Endothelial cell of hepatic sinusoid (primary cell): ENCODE results near the gene MADD.

ENCODE experiments used
- in situ Hi-C: cut with HindIII; loops from 2 replicates; pipeline ENCODE4 v1.10.0; 2017; ENCODE audit warnings: low sequenced_read_pairs

Gene MADD

DNA sequence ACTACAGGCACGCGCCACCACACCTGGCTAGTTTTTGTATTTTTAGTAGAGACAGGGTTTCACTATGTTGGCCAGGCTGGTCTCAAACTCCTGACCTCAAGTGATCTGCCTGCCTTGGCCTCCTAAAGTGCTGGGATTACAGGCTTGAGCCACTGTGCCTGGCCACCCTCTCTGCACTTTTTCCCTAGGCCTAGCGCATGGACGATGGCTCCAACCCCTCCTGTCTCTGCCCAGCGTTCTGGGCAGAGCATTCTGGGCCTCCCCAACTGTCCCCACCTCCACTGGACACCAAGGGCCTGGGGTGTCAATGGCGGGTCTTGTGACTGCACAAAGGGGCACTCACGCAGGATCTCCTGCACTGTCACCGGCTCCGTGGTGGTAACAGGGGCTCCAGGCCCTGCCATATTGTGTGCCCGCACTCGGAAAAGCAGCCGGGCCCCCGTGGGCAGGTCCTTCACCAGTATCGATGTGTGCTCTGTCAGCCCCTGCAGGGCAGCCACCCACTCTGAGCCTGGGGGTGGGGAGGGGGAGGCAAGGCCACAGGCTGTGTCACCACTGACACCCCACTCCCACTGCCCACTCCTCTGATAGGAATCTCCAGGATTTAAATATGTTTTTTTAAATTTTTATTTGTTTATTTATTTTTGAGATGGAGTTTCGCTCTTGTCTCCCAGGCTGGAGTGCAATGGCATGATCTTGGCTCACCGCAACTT lies 64.9 kb downstream of the MADD start:
- in situ Hi-C loops: loop anchor here (5.0 kb wide), 4 partner anchors 63 to 263 kb away; partner anchors contain the start of genes MADD and SLC39A13

GRCh38 chr11:47335733-47336132 lies 65.8 kb downstream of the MADD start:
- in situ Hi-C loops: no loop called here

DNA sequence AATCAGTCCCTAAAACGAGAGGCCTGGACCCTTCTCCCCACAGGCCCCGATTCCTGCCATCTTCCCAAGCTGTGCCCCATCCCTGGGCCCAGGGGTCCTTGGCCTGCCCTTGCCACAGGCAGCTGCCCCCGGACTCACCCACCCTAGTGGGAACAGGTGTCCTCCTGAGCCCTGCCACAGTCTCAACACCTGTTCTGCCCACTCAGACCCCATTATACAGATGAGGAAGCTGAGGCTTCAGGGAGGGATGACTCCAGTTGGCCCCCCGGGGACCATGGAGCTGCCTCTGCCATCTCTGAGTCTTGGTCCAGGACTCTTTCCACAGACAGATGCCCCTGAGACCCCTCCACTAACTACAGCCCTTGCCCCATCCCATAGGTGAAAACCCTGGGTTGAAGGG lies 66.7 kb downstream of the MADD start:
- in situ Hi-C loops: no loop called here

DNA sequence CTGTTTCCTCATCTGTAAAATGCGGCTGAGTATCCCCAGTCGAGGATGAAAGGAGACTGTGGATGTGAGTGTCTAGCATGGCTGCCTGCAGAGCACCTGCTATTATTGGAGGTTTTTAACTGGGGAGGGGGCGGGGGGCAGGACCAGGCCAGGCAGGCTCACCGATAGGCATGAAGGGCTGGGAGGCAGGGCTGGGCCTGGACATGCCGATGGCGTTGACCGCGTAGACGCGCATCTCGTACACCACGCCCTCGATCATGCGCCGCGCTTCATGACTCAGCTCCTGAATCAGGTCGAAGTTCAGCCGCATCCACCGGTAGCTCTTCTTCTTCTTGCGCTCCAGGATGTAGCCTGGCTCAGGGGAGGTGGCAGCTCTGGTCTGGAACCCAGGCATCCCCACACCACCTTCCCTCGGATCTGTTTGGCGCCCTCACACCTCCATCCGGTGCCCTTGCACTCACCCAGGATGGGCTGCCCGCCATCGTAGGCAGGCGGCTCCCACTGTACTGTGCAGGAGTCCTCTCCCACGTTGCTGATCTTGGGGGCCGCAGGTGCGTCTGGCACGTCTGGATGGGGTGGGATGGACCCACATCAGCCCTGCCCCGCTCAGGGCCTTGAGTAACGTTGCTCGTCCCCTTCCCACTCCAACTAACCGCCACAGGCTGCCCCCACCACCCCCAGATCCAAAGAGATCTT lies 67.4 kb downstream of the MADD start:
- in situ Hi-C loops: no loop called here

GRCh38 chr11:47338396-47339241 lies 68.7 kb downstream of the MADD start:
- in situ Hi-C loops: no loop called here

DNA sequence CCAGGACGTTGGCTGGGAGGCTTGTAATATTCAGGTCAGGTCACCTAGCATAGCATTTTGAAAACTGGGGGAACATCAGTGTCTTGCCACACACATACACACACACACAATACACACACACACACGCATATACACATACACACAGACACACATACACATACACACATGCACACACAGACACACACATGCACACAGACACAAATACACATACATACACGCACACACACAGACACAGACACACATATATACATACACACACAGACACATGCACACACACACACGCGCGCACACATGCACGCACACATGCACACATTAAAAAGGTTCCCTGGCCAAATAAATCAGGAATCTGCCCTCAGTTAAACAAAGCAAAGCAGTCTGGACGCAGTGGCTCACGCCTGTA lies 70.1 kb downstream of the MADD start:
- in situ Hi-C loops: no loop called here

- in situ Hi-C loops: no loop called here
Measured at GRCh38 chr11:47340980-47341775, 71.2 kb downstream of the MADD start.

- in situ Hi-C loops: no loop called here
Measured at GRCh38 chr11:47342036-47342803, 72.3 kb downstream of the MADD start.

DNA sequence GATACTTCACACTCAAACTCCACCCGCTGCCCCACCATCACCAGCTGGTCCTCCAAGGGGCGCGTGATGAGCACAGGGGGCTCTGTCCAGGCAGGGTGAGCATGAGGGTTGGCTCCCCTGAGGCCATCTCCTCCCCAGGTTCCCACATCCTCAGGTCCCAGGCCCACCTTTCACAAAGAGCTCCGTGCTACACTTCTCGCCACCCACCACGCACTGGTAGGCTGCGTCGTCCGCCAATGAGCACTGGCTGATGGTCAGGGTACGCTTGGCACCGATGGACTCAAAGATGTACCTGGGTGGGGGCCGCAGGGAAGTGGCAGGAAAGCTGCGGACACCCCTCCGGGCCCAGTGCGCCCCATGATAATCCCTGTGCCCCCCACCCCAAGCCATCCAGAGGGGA lies 72.9 kb downstream of the MADD start:
- in situ Hi-C loops: no loop called here

- in situ Hi-C loops: no loop called here
Measured at GRCh38 chr11:47345890-47346563, 76.1 kb downstream of the MADD start.

DNA sequence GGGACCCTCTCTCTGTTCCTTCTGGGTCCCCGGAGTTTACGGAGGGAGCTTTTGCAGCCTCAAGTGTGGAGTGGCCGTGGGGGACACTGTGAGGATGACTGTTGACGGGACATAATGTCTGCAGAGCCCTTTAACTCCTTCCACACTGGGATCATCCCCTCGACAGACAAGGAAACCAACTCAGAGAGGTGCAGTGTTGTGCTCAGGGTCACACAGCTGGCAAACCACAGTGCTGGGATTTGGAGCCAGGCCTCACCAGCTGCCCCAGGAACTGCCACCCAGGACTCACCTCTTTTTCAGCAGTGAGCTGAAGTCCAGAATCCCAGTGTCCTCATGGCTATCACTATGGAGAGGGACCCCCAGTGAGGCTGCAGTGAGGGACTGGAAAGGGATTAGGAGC lies 77.2 kb downstream of the MADD start:
- in situ Hi-C loops: no loop called here

DNA sequence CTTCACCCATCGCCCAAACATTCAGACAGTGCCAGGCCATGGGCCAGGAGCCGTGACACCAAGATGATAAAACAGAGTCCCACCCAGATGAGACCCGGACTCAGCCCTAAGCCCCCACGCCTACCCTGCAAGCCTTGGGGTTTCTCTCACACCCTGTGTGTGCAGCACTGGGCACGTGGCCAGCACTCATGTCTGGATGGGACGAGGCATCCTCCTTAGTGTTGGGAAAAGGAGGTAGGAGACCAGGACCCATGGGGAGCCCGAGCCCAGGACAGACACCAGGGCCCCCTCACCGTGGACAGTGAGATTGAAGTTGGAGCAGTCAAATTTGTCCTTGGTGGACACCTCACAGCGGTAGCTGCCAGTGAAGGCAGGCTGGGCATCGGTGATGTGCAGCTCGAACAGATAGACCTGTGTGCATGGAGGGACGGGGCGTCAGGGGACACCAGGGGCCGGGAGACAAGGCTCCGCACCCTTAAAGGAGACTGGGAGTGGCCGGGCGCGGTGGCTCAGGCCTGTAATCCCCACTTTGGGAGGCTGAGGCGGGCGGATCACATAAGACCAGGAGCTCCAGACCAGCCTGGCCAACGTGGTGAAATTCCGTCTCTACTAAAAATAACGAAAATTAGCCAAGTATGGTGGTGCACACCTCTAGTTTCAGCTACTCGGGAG lies 78.3 kb downstream of the MADD start:
- in situ Hi-C loops: no loop called here

DNA sequence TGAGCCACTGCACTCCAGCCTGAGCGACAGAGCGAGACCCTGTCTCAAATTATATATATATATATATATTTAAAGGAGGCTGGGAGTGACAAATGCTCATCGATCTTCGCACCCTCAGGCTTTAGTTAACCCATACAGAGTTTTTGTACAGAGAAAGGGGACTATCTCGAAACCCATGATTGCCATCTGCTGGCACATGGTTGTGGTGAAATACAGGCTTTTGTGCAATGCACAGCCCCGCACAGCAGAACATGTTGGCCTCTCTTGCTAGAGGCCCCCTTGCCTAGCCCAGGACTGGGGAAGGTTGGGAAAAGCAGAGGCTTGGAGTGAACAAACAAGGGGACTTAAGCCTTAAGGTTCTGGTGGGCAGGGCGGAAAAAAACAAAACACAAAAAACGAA lies 78.9 kb downstream of the MADD start:
- in situ Hi-C loops: no loop called here

GRCh38 chr11:47349521-47350095 lies 79.7 kb downstream of the MADD start:
- in situ Hi-C loops: no loop called here

GRCh38 chr11:47350315-47350714 lies 80.4 kb downstream of the MADD start:
- in situ Hi-C loops: no loop called here

- in situ Hi-C loops: no loop called here
Measured at GRCh38 chr11:47351156-47352126, 81.5 kb downstream of the MADD start.

GRCh38 chr11:47352556-47352955 lies 82.6 kb downstream of the MADD start, which contains the start of gene MYBPC3:
Gene MYBPC3 (minus strand): TSS chr11:47352702. CDS start chr11:47352647, 55 bp downstream.
- in situ Hi-C loops: no loop called here
